HG03139 (cell line): ENCODE data around the gene OSBPL9.
"Not testable (repeated sequence)": the region's sequence is repeated elsewhere in the genome, so short reads cannot be mapped to it uniquely, and the experiment has no call there.

Experiments used
- ATAC-seq: cut with Tn5 transposase; IDR thresholded peaks from one replicate; pipeline ENCODE4 v1.9.1; 2021; ENCODE audit not compliant: unreplicated experiment

Gene OSBPL9

GRCh38 chr1:51634618-51635017 is 17.7 kb downstream of the OSBPL9 start:
- ATAC-seq: no peak

GRCh38 chr1:51635615-51636014 is 18.7 kb downstream of the OSBPL9 start:
- ATAC-seq: no peak

- no peak for ATAC-seq
These were observed 19.3 kb downstream of the OSBPL9 start for GRCh38 chr1:51636191-51636590.

- no peak for ATAC-seq
These were observed 20.1 kb downstream of the OSBPL9 start for GRCh38 chr1:51636764-51637522.

GRCh38 chr1:51638350-51638749 is 21.5 kb downstream of the OSBPL9 start:
- ATAC-seq: no peak

- ATAC-seq: no peak
These were observed 22.8 kb downstream of the OSBPL9 start for GRCh38 chr1:51639694-51640093.

GRCh38 chr1:51641096-51641495 is 24.2 kb downstream of the OSBPL9 start:
- no peak for ATAC-seq

GRCh38 chr1:51642739-51643142 is 25.8 kb downstream of the OSBPL9 start:
- ATAC-seq: no peak

GRCh38 chr1:51643362-51643761 is 26.5 kb downstream of the OSBPL9 start:
- ATAC-seq: no peak

GRCh38 chr1:51644020-51644419 is 27.1 kb downstream of the OSBPL9 start:
- ATAC-seq: no peak

- no peak for ATAC-seq
These were observed 27.8 kb downstream of the OSBPL9 start for GRCh38 chr1:51644533-51645197.

GRCh38 chr1:51646592-51646991 is 29.7 kb downstream of the OSBPL9 start:
- ATAC-seq: not testable (repeated sequence)

GRCh38 chr1:51648180-51649109 is 31.6 kb downstream of the OSBPL9 start:
- no peak for ATAC-seq

- no peak for ATAC-seq
These were observed 32.8 kb downstream of the OSBPL9 start for GRCh38 chr1:51649593-51650091.

- ATAC-seq: no peak
These were observed 33.3 kb downstream of the OSBPL9 start for GRCh38 chr1:51650198-51650597.

GRCh38 chr1:51651552-51651942 is 34.7 kb downstream of the OSBPL9 start:
- ATAC-seq: no peak

- ATAC-seq: no peak
These were observed 35.7 kb downstream of the OSBPL9 start for GRCh38 chr1:51652599-51652998.

GRCh38 chr1:51653127-51653526 is 36.2 kb downstream of the OSBPL9 start:
- ATAC-seq: no peak

- ATAC-seq: no peak
These were observed 37.1 kb downstream of the OSBPL9 start for GRCh38 chr1:51654000-51654399.

GRCh38 chr1:51656374-51656773 is 39.5 kb downstream of the OSBPL9 start:
- ATAC-seq: no peak

- ATAC-seq: no peak
These were observed 43.7 kb downstream of the OSBPL9 start for GRCh38 chr1:51660580-51660979.
